ENCODE results near the gene JADE2.

The JADE2 gene

GRCh38 chr5:134547999-134548658 lies 22.7 kb downstream of the JADE2 start:
- Histone ChIP-seq H3K4me2 (no peak overlapping the region), H3K4me3 (IDR thresholded peaks at IDR 0.05; ENCODE audit: insufficient read depth, low read depth, low read length) (no peak overlapping the region), H3K36me3 (ENCODE audit: insufficient read depth) (no peaks in the 10 kb centered on the region), H3K9ac (no peak overlapping the region), H3K27ac (no peak overlapping the region), H2AFZ (ENCODE audit: low read depth) (no peak overlapping the region), H4K20me1 (ENCODE audit: insufficient read depth) (no peaks in the 10 kb centered on the region), H3K79me2 (ENCODE audit: insufficient read depth, low read depth) (no peaks in the 10 kb centered on the region), H3K4me1 (ENCODE audit: low read depth, poor library complexity, severe bottlenecking) (no peaks in the 10 kb centered on the region), H3K27me3 (ENCODE audit: insufficient read depth, low read depth) (no peaks in the 10 kb centered on the region)
- TF ChIP-seq, protein P1, sequence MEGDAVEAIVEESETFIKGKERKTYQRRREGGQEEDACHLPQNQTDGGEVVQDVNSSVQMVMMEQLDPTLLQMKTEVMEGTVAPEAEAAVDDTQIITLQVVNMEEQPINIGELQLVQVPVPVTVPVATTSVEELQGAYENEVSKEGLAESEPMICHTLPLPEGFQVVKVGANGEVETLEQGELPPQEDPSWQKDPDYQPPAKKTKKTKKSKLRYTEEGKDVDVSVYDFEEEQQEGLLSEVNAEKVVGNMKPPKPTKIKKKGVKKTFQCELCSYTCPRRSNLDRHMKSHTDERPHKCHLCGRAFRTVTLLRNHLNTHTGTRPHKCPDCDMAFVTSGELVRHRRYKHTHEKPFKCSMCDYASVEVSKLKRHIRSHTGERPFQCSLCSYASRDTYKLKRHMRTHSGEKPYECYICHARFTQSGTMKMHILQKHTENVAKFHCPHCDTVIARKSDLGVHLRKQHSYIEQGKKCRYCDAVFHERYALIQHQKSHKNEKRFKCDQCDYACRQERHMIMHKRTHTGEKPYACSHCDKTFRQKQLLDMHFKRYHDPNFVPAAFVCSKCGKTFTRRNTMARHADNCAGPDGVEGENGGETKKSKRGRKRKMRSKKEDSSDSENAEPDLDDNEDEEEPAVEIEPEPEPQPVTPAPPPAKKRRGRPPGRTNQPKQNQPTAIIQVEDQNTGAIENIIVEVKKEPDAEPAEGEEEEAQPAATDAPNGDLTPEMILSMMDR (conservative IDR thresholded peaks at IDR 0.05; ENCODE audit: low read depth, low read length): no peak

DNA sequence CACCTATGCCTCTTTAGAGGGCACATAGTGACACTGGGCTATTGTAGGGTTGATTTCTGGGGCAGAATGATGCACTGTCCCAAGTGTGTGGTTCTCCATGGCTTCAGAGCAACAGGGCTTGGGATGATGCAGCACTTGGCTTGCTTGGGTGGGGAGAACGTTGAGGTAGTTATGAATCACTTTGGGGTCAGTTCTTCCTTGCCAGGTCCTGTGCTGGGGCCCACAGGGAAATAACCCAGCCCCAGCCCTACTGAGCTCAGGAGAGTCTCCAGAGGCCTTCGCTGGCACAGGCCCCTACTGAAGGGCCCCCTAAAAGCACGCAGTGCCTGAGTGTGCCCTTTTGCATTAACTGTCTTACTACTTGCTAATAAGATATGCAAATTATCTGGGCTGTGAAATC lies 24.2 kb downstream of the JADE2 start:
- H4K20me1 ChIP-seq (ENCODE audit: insufficient read depth): no peaks in the 10 kb centered on the region

GRCh38 chr5:134550271-134551214 lies 25.1 kb downstream of the JADE2 start:
- TF ChIP-seq, protein P1 (conservative IDR thresholded peaks at IDR 0.05; ENCODE audit: low read depth, low read length): no peak
- Histone ChIP-seq H2AFZ (ENCODE audit: low read depth) (no peak overlapping the region), H3K79me2 (ENCODE audit: insufficient read depth, low read depth) (no peaks in the 10 kb centered on the region), H3K27me3 (ENCODE audit: insufficient read depth, low read depth) (no peaks in the 10 kb centered on the region), H3K4me1 (ENCODE audit: low read depth, poor library complexity, severe bottlenecking) (peaks cover 17% of the 10 kb centered on the region), H3K9ac (no peak overlapping the region), H3K27ac (no peak overlapping the region), H3K4me2 (no peak overlapping the region), H3K4me3 (IDR thresholded peaks at IDR 0.05; ENCODE audit: insufficient read depth, low read depth, low read length) (no peak overlapping the region), H4K20me1 (ENCODE audit: insufficient read depth) (no peaks in the 10 kb centered on the region), H3K36me3 (ENCODE audit: insufficient read depth) (no peaks in the 10 kb centered on the region)

More for the DNA sequence above, 24.2 kb downstream of the JADE2 start:
- Histone ChIP-seq H2AFZ (ENCODE audit: low read depth) (no peak overlapping the region), H3K27ac (no peak overlapping the region), H3K36me3 (ENCODE audit: insufficient read depth) (no peaks in the 10 kb centered on the region), H3K27me3 (ENCODE audit: insufficient read depth, low read depth) (no peaks in the 10 kb centered on the region), H3K4me1 (ENCODE audit: low read depth, poor library complexity, severe bottlenecking) (peaks cover 8% of the 10 kb centered on the region), H3K9ac (no peak overlapping the region), H3K79me2 (ENCODE audit: insufficient read depth, low read depth) (no peaks in the 10 kb centered on the region), H3K4me2 (no peak overlapping the region), H3K4me3 (IDR thresholded peaks at IDR 0.05; ENCODE audit: insufficient read depth, low read depth, low read length) (no peak overlapping the region)
- TF ChIP-seq, protein P1 (conservative IDR thresholded peaks at IDR 0.05; ENCODE audit: low read depth, low read length): no peak

DNA sequence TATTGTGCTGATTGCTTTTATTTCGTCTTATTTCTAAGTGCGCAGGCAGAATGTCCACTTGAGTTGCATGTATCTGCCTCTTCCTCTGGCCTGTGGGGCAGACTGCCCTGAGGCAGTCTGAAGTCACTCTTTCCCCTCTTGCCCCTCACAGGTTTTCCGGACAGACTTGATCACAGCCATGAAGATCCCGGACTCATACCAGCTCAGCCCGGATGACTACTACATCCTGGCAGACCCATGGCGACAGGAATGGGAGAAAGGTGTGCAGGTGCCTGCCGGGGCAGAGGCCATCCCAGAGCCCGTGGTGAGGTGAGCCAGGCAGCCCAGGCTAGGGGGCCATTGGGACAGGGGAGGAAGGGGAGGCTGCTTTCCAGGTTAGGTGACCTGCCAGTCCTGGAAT lies 26.4 kb downstream of the JADE2 start:
- TF ChIP-seq, protein P1 (conservative IDR thresholded peaks at IDR 0.05; ENCODE audit: low read depth, low read length): no peak
- Histone ChIP-seq H3K4me3 (IDR thresholded peaks at IDR 0.05; ENCODE audit: insufficient read depth, low read depth, low read length) (no peak overlapping the region), H4K20me1 (ENCODE audit: insufficient read depth) (no peaks in the 10 kb centered on the region), H3K4me2 (no peak overlapping the region), H3K9ac (no peak overlapping the region), H3K27ac (no peak overlapping the region), H3K36me3 (ENCODE audit: insufficient read depth) (no peaks in the 10 kb centered on the region), H3K4me1 (ENCODE audit: low read depth, poor library complexity, severe bottlenecking) (peaks cover 30% of the 10 kb centered on the region), H3K27me3 (ENCODE audit: insufficient read depth, low read depth) (no peaks in the 10 kb centered on the region), H3K79me2 (ENCODE audit: insufficient read depth, low read depth) (no peaks in the 10 kb centered on the region), H2AFZ (ENCODE audit: low read depth) (no peak overlapping the region)

All from KMS-11 (cell line).